Panc1 (cell line): ENCODE data around the gene AP4E1. TPM values are rescaled to one million over a fixed set of nuclear protein-coding genes. Genes with fewer than 3 reads are reported as not detected.
"Not testable (repeated sequence)": the region's sequence is repeated elsewhere in the genome, so short reads cannot be mapped to it uniquely, and the experiment has no call there.

ENCODE experiments used
- ATAC-seq: fragments of 200-7000 bp; cut with Tn5 transposase; 2 replicates; pipeline ENCODE4 v1.9.1; 2020; ENCODE audit warnings: mild to moderate bottlenecking, moderate library complexity
- BruUV-seq: library from RNA; stranded (reverse); fragments of 400-500 nt; replicated peaks from 2 replicates; lab custom pipeline; 2021; lab: Mats Ljungman, UMichigan
- CTCF ChIA-PET: fragments of 300-600 bp; sonication (Branson Sonifier 250); formaldehyde crosslinking; loops from one replicate; lab custom pipeline; 2022; ENCODE audit warnings: antibody characterized with exemption; lab: Charles Lee
- POLR2A ChIA-PET: fragments of 300-600 bp; sonication (Branson Sonifier 250); formaldehyde crosslinking; loops from one replicate; lab custom pipeline; 2022; ENCODE audit warnings: antibody characterized with exemption; lab: Charles Lee
- DNase-seq: peaks from one replicate; pipeline ENCODE4 v3.0.0-alpha.2; 2010; ENCODE audit warnings: low read depth, low spot score
- H3K27ac ChIP-seq: 2 replicates; pipeline ENCODE4 v1.5.1; 2011; ENCODE audit warnings: mild to moderate bottlenecking, low read length, inconsistent platforms
- H3K27me3 ChIP-seq: fragments of 200-500 bp; sonication (Bioruptor generic); 2 replicates; pipeline ENCODE4 v1.6.0; 2014; ENCODE audit warnings: low read length, inconsistent platforms; ENCODE audit not compliant: control insufficient read depth, insufficient read depth
- H3K36me3 ChIP-seq: fragments of 200-500 bp; sonication (Bioruptor generic); 2 replicates; pipeline ENCODE4 v1.5.1; 2014; ENCODE audit warnings: inconsistent platforms, mild to moderate bottlenecking, low read length, moderate library complexity; ENCODE audit not compliant: control insufficient read depth, insufficient read depth
- H3K4me1 ChIP-seq: 2 replicates; pipeline ENCODE4 v1.5.1; 2011; ENCODE audit warnings: inconsistent platforms, mild to moderate bottlenecking, low read length, moderate library complexity; ENCODE audit not compliant: control insufficient read depth, insufficient read depth
- H3K4me3 ChIP-seq, 2 experiments: 2 replicates each; pipeline ENCODE4 v1.5.1; 2011 to 2012; ENCODE audit warnings: low read depth in 2 of 2, low read length in 2 of 2, mild to moderate bottlenecking in 2 of 2, inconsistent platforms in 1 of 2, moderate library complexity in 1 of 2
- H3K9me3 ChIP-seq: fragments of 200-500 bp; sonication (Bioruptor generic); 2 replicates; pipeline ENCODE4 v1.5.1; 2014; ENCODE audit warnings: low read depth, mild to moderate bottlenecking, inconsistent platforms, low read length, moderate library complexity; ENCODE audit not compliant: control insufficient read depth, insufficient read depth
- CTCF ChIP-seq: fragments of 450-650 bp; IDR thresholded peaks from 2 replicates; pipeline ENCODE4 v1.5.1; 2017; ENCODE audit warnings: mild to moderate bottlenecking
- POLR2AphosphoS5 ChIP-seq: IDR thresholded peaks from 2 replicates; pipeline ENCODE4 v1.6.1; 2012; ENCODE audit warnings: mild to moderate bottlenecking, low read depth, low read length, moderate library complexity
- REST ChIP-seq, 2 experiments: IDR thresholded peaks; 2 replicates each; pipeline ENCODE4 v1.6.1; 2011 to 2012; ENCODE audit warnings: low read depth in 2 of 2, control low read depth in 1 of 2, low read length in 1 of 2, mild to moderate bottlenecking in 1 of 2, moderate library complexity in 1 of 2; ENCODE audit not compliant: insufficient read depth in 1 of 2
- SIN3A ChIP-seq: IDR thresholded peaks from 2 replicates; pipeline ENCODE4 v1.6.1; 2012; ENCODE audit warnings: low read depth, mild to moderate bottlenecking, low read length, moderate library complexity, borderline replicate concordance; ENCODE audit not compliant: insufficient read depth
- TCF7L2 ChIP-seq: IDR thresholded peaks from 2 replicates; pipeline ENCODE4 v1.6.1; 2011; ENCODE audit warnings: mild to moderate bottlenecking, low read depth, low read length, inconsistent platforms
- in situ Hi-C: cut with HindIII; loops from 2 replicates; pipeline ENCODE4 v1.10.0; 2016; ENCODE audit warnings: low sequenced_read_pairs, low pct_unique_long_range_greater_than_20kb
- intact Hi-C: fragments of 100-400 bp; cut with micrococcal nuclease; formaldehyde crosslinking; loops from one replicate; pipeline ENCODE4 v1.10.0; 2022; ENCODE audit not compliant: unreplicated experiment
- total RNA-seq: library from RNA; stranded (reverse); gene quantifications from one replicate; pipeline ENCODE4 v1.2.1, GENCODE V29; 2021; ENCODE audit not compliant: unreplicated experiment

The AP4E1 gene
- total RNA-seq, 1 experiment from 2014 or later, result 13.6 TPM

- TF ChIP-seq REST (IDR thresholded peaks at IDR 0.05; ENCODE audit: insufficient read depth in 1 of 2, low read depth in 2 of 2, low read length in 1 of 2) (no peak), POLR2AphosphoS5 (no peak), TCF7L2 (no peak), CTCF (no peak), SIN3A (no peak)
- peaks cover 11% of the 10 kb centered on the region; the same call in 1 of the 2 replicates for H3K4me1 ChIP-seq
- no peak for DNase-seq
- no peaks in the 10 kb centered on the region for H3K9me3 ChIP-seq
- in situ Hi-C loops, result no loop called here
- H3K36me3 ChIP-seq, result peaks cover 3% of the 10 kb centered on the region
- peak; percentile 84 for ATAC-seq
- ChIA-PET POLR2A (no interaction called here), CTCF (interaction anchor here (0.5 to 0.6 kb wide), 3 partner anchors 143 to 317 kb away, joined by 3 to 5 read pairs (median 3); no protein-coding TSS in a partner anchor)
- H3K27ac ChIP-seq, result peak overlapping the region; percentile 96
- H3K4me3 ChIP-seq, result peak overlapping the region; percentile 89 to 92
- intact Hi-C loops, result no loop called here
- H3K27me3 ChIP-seq, result no peaks in the 10 kb centered on the region
- BruUV-seq, result no TSS peak
Observed at GRCh38 chr15:50907601-50908208, 778 bp upstream of the AP4E1 start.

GRCh38 chr15:50909010-50909317 is 481 bp downstream of the AP4E1 start:
- in situ Hi-C loops (no loop called here), intact Hi-C loops (no loop called here)
- ChIA-PET POLR2A (no interaction called here), CTCF (no interaction called here)
- TF ChIP-seq CTCF (no peak), TCF7L2 (no peak), POLR2AphosphoS5 (no peak), REST (IDR thresholded peaks at IDR 0.05; ENCODE audit: insufficient read depth in 1 of 2, low read depth in 2 of 2, low read length in 1 of 2) (no peak), SIN3A (no peak)
- Histone ChIP-seq H3K27ac (peak overlapping the region; percentile 89), H3K4me1 (peaks cover 11% of the 10 kb centered on the region; the same call in 1 of the 2 replicates), H3K27me3 (no peaks in the 10 kb centered on the region), H3K4me3 (peak overlapping the region; percentile 89 to 92), H3K36me3 (peaks cover 9% of the 10 kb centered on the region), H3K9me3 (no peaks in the 10 kb centered on the region)
- no TSS peak for BruUV-seq
- ATAC-seq (no peak; the same call in 1 of the 2 replicates), DNase-seq (no peak)

- H3K27ac ChIP-seq, POLR2A ChIA-PET, intact Hi-C loops, H3K9me3 ChIP-seq, in situ Hi-C loops, DNase-seq, H3K27me3 ChIP-seq, ATAC-seq, H3K4me3 ChIP-seq, CTCF ChIA-PET: not testable (repeated sequence)
- Histone ChIP-seq H3K4me1 (peaks cover 11% of the 10 kb centered on the region; the same call in 1 of the 2 replicates), H3K36me3 (peaks cover 13% of the 10 kb centered on the region)
- BruUV-seq, result TSS peak; percentile 53
Observed at GRCh38 chr15:50910426-50910795, 1.9 kb downstream of the AP4E1 start.
